ENCODE measurements around the gene AFAP1.

DNA sequence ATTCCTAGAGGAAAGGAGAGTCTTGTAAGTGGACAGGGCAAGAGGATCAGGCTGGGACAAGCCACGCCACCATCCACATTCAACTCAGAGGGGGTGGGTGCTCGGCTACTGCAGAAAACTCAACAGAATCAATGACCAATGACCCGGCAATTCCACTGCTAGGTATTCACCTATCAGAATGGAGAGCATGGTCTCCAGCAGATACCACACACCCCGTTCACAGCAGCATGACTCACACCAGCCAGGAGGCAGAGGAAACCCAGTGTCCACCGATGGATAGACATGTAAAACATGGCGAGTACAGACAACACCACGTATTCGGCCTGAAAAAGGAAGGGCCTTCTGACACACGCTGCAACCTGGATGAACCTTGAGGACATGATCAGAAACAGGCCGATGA, 175.9 kb downstream of the AFAP1 start:
- TF ChIP-seq CTCF (conservative IDR thresholded peaks at IDR 0.05; ENCODE audit: low read depth, low read length) = no peak
- TF ChIP-seq POLR2A (IDR thresholded peaks at IDR 0.05; ENCODE audit: low read depth, low read length) = no peak
- TF ChIP-seq RCOR1 (IDR thresholded peaks at IDR 0.05; ENCODE audit: insufficient replicate concordance, low read length) = no peak
- no peak for TF ChIP-seq RAD21 (IDR thresholded peaks at IDR 0.05; ENCODE audit: low read length)
- TF ChIP-seq SMC3 (IDR thresholded peaks at IDR 0.05; ENCODE audit: low read depth, low read length) = no peak
- TF ChIP-seq RFX5 (IDR thresholded peaks at IDR 0.05; ENCODE audit: low read depth, low read length) = no peak
- TF ChIP-seq CEBPB (IDR thresholded peaks at IDR 0.05; ENCODE audit: low read depth, low read length) = no peak
- TF ChIP-seq CHD1 (IDR thresholded peaks at IDR 0.05; ENCODE audit: low read depth, low read length) = no peak
- TF ChIP-seq ELK1 (IDR thresholded peaks at IDR 0.05; ENCODE audit: borderline replicate concordance, low read depth, low read length) = no peak

All from IMR-90 (cell line).